HEK293 (cell line): ENCODE results near the gene NCR1.
A peak's percentile ranks its signal among the peaks of the same experiment; 100 is the strongest.
"Not testable (repeated sequence)": the region's sequence is repeated elsewhere in the genome, so short reads cannot be mapped to it uniquely, and the experiment has no call there.

Experiments
- CTCF ChIA-PET: fragments of 350-600 bp; formaldehyde crosslinking; extraction: SDS; loops from one replicate; lab custom pipeline; 2021; ENCODE audit warnings: antibody characterized with exemption; lab: Yijun Ruan, JAX
- POLR2A ChIA-PET: fragments of 300-600 bp; formaldehyde crosslinking; extraction: SDS; loops from one replicate; lab custom pipeline; 2020; ENCODE audit warnings: antibody characterized with exemption, inconsistent platforms; lab: Yijun Ruan, JAX
- H3K27ac ChIP-seq: fragments of 200-500 bp; sonication (Bioruptor generic); 2 replicates; pipeline ENCODE4 v1.5.1; 2014; ENCODE audit warnings: low read depth, low read length, control low read depth, inconsistent platforms; ENCODE audit errors: extremely low read depth
- H3K36me3 ChIP-seq, 2 experiments: fragments of 200-500 bp in 1 of 2; sonication (Bioruptor generic) in 1 of 2; 1 replicate in 1 of 2; 2 replicates in 1 of 2; pipeline ENCODE4 v1.5.1; 2014 to 2017; ENCODE audit warnings: inconsistent platforms in 2 of 2, low read length in 2 of 2; ENCODE audit not compliant: control insufficient read depth in 2 of 2, insufficient read depth in 1 of 2
- H3K4me1 ChIP-seq: fragments of 200-500 bp; sonication (Bioruptor generic); 2 replicates; pipeline ENCODE4 v1.5.1; 2014; ENCODE audit warnings: mild to moderate bottlenecking, low read length, inconsistent platforms; ENCODE audit not compliant: control insufficient read depth, insufficient read depth
- H3K4me3 ChIP-seq: 2 replicates; pipeline ENCODE4 v1.5.1; 2011; ENCODE audit warnings: low read depth, mild to moderate bottlenecking, control low read depth, low read length, moderate library complexity
- H3K9me3 ChIP-seq: fragments of 200-500 bp; sonication (Bioruptor generic); 2 replicates; pipeline ENCODE4 v1.5.1; 2014; ENCODE audit warnings: low read depth, low read length, inconsistent platforms; ENCODE audit not compliant: control insufficient read depth, insufficient read depth
- GLIS1 ChIP-seq: fragments of 450-650 bp; formaldehyde crosslinking; IDR thresholded peaks from 2 replicates; pipeline ENCODE4 v1.5.1; 2016; ENCODE audit warnings: missing biosample characterization, missing genetic modification characterization
- KLF10 ChIP-seq: fragments of 450-650 bp; IDR thresholded peaks from 2 replicates; pipeline ENCODE4 v1.5.1; 2018; ENCODE audit warnings: missing biosample characterization, mild to moderate bottlenecking, missing genetic modification characterization
- PRDM1 ChIP-seq: fragments of 450-650 bp; formaldehyde crosslinking; IDR thresholded peaks from 2 replicates; pipeline ENCODE4; 2016; ENCODE audit warnings: missing biosample characterization, missing genetic modification characterization
- SP2 ChIP-seq: fragments of 450-650 bp; formaldehyde crosslinking; IDR thresholded peaks from 2 replicates; pipeline ENCODE4 v1.5.1; 2016; ENCODE audit warnings: missing biosample characterization, missing genetic modification characterization
- ZNF114 ChIP-seq: fragments of 450-650 bp; formaldehyde crosslinking; IDR thresholded peaks from 2 replicates; pipeline ENCODE4 v1.5.0; 2017; ENCODE audit warnings: missing biosample characterization, missing genetic modification characterization
- ZNF148 ChIP-seq: fragments of 450-650 bp; formaldehyde crosslinking; IDR thresholded peaks from 2 replicates; pipeline ENCODE4 v1.5.0; 2017; ENCODE audit warnings: missing biosample characterization, missing genetic modification characterization, borderline replicate concordance
- ZNF274 ChIP-seq, 2 experiments: fragments of 200-500 bp in 1 of 2; fragments of 450-650 bp in 1 of 2; sonication (Bioruptor generic) in 1 of 2; formaldehyde crosslinking in 1 of 2; IDR thresholded peaks; 2 replicates each; pipeline versions ENCODE4 v1.5.1 to v1.6.1; 2014 to 2016; ENCODE audit warnings: borderline replicate concordance in 1 of 2, inconsistent platforms in 1 of 2, low read length in 1 of 2, missing biosample characterization in 1 of 2, missing genetic modification characterization in 1 of 2
- ZNF350 ChIP-seq: fragments of 450-650 bp; formaldehyde crosslinking; IDR thresholded peaks from 2 replicates; pipeline ENCODE4 v1.5.0; 2017; ENCODE audit warnings: missing biosample characterization, mild to moderate bottlenecking, missing genetic modification characterization
- ZNF501 ChIP-seq: fragments of 450-650 bp; formaldehyde crosslinking; IDR thresholded peaks from 2 replicates; pipeline ENCODE4 v1.5.1; 2016; ENCODE audit warnings: missing biosample characterization, missing genetic modification characterization
- ZNF514 ChIP-seq: fragments of 450-650 bp; formaldehyde crosslinking; IDR thresholded peaks from 2 replicates; pipeline ENCODE4 v1.5.1; 2016; ENCODE audit warnings: missing biosample characterization, missing genetic modification characterization
- ZNF654 ChIP-seq: fragments of 450-650 bp; formaldehyde crosslinking; IDR thresholded peaks from 2 replicates; pipeline ENCODE4 v1.5.1; 2016; ENCODE audit warnings: low read depth, missing biosample characterization, missing genetic modification characterization
- ZNF660 ChIP-seq: fragments of 450-650 bp; IDR thresholded peaks from 2 replicates; pipeline ENCODE4 v1.5.1; 2018; ENCODE audit warnings: missing biosample characterization, mild to moderate bottlenecking, missing genetic modification characterization
- ZNF747 ChIP-seq: fragments of 450-650 bp; formaldehyde crosslinking; IDR thresholded peaks from 2 replicates; pipeline ENCODE4 v1.5.1; 2016; ENCODE audit warnings: missing biosample characterization, missing genetic modification characterization
- ZNF776 ChIP-seq: fragments of 450-650 bp; formaldehyde crosslinking; IDR thresholded peaks from 2 replicates; pipeline ENCODE4 v1.5.0; 2017; ENCODE audit warnings: missing biosample characterization, missing genetic modification characterization, borderline replicate concordance
- TF ChIP-seq, protein P1 (sequence below): sonication (generic); formaldehyde crosslinking; IDR thresholded peaks from 2 replicates; pipeline ENCODE4 v1.8.1; 2022; ENCODE audit warnings: mild to moderate bottlenecking, moderate library complexity, missing genetic modification reagents
- TF ChIP-seq, protein P2 (sequence below): fragments of 450-650 bp; formaldehyde crosslinking; IDR thresholded peaks from 2 replicates; pipeline ENCODE4 v1.5.1; 2017; ENCODE audit warnings: missing biosample characterization, mild to moderate bottlenecking, missing genetic modification characterization, moderate library complexity

Gene NCR1

GRCh38 chr19:54896036-54896435, 9.9 kb upstream of the NCR1 start:
- no peaks in the 10 kb centered on the region for H3K9me3 ChIP-seq
- ChIA-PET CTCF (interaction anchor here (0.8 kb wide), 1 partner anchor 415 kb away, joined by 4 read pairs; no protein-coding TSS in a partner anchor), POLR2A (no interaction called here)

GRCh38 chr19:54898685-54899084, 7.3 kb upstream of the NCR1 start:
- CTCF ChIA-PET = interaction anchor here (0.6 kb wide), 1 partner anchor 460 kb away, joined by 5 read pairs; no protein-coding TSS in a partner anchor
- POLR2A ChIA-PET, H3K9me3 ChIP-seq, H3K4me1 ChIP-seq, H3K4me3 ChIP-seq, H3K27ac ChIP-seq, H3K36me3 ChIP-seq: not testable (repeated sequence)

More at GRCh38 chr19:54896036-54896435, 9.9 kb upstream of the NCR1 start:
- no peak for TF ChIP-seq ZNF654
- Histone ChIP-seq H3K4me3 (no peak overlapping the region), H3K36me3 (no peaks in the 10 kb centered on the region), H3K4me1 (no peaks in the 10 kb centered on the region), H3K27ac (no peak overlapping the region)

DNA sequence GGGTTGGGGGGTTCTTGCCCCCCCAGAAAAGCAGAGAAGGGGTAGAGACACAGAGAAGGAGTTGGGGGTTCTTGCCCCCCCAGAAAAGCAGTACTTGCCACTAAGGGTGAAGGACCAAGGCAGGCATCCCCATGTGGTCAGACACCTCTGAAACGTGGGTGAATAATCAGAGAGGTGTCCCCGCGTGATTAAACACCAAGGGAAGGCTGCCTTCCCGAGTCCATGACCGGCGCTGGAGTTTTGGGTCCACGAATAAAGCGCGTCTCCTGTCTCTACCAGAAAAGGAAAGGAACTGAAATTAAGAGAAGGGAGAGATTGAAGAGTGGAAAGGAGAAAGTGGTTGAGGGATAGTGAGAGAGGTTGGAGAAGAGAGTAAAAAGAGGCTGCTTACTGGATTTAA, 6.3 kb upstream of the NCR1 start:
- H3K4me3 ChIP-seq, H3K36me3 ChIP-seq, H3K4me1 ChIP-seq, H3K9me3 ChIP-seq, POLR2A ChIA-PET, CTCF ChIA-PET, H3K27ac ChIP-seq: not testable (repeated sequence)
- peak; percentile 39; the same call in 1 of the 2 replicates for TF ChIP-seq PRDM1
- TF ChIP-seq, all 188 proteins: peak for 1; not testable (repeated sequence) for 187

- POLR2A ChIA-PET, CTCF ChIA-PET, H3K27ac ChIP-seq, H3K4me3 ChIP-seq, H3K36me3 ChIP-seq, H3K9me3 ChIP-seq, H3K4me1 ChIP-seq: not testable (repeated sequence)
Measured at GRCh38 chr19:54901153-54901552, 4.8 kb upstream of the NCR1 start.

GRCh38 chr19:54902061-54902460, 3.9 kb upstream of the NCR1 start:
- CTCF ChIA-PET = interaction anchor here (1.0 to 1.5 kb wide), 4 partner anchors 8 to 234 kb away, joined by 3 to 9 read pairs (median 4); no protein-coding TSS in a partner anchor
- Histone ChIP-seq H3K4me3 (no peak overlapping the region), H3K27ac (no peak overlapping the region), H3K9me3 (no peaks in the 10 kb centered on the region), H3K36me3 (no peaks in the 10 kb centered on the region), H3K4me1 (no peaks in the 10 kb centered on the region)
- TF ChIP-seq GLIS1 (tag by site-specific recombination) (peak; percentile 40; the same call in 1 of the 2 replicates), ZNF114 (tag by site-specific recombination) (no peak)
- TF ChIP-seq, protein P1, sequence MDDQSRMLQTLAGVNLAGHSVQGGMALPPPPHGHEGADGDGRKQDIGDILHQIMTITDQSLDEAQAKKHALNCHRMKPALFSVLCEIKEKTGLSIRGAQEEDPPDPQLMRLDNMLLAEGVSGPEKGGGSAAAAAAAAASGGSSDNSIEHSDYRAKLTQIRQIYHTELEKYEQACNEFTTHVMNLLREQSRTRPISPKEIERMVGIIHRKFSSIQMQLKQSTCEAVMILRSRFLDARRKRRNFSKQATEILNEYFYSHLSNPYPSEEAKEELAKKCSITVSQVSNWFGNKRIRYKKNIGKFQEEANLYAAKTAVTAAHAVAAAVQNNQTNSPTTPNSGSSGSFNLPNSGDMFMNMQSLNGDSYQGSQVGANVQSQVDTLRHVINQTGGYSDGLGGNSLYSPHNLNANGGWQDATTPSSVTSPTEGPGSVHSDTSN = no peak
- POLR2A ChIA-PET = interaction anchor here (0.7 kb wide), 1 partner anchor 10 kb away, joined by 3 read pairs; no protein-coding TSS in a partner anchor

DNA sequence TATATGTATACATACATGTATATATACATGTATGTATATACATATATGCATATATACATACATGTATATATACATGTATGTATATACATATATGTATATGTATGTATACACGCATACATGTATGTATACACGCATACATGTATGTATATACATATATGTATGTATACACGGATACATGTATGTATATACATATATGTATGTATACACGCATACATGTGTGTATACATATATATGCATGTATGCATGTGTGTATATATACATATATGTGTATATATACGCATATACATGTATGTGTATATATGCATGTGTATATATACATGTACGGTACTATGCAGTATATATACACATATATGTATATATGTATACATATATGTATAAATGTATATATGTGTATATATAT, 2.6 kb upstream of the NCR1 start:
- H3K36me3 ChIP-seq = no peaks in the 10 kb centered on the region
- H3K9me3 ChIP-seq = no peaks in the 10 kb centered on the region
- ChIA-PET CTCF (interaction anchor here (1.5 kb wide), 1 partner anchor 22 kb away, joined by 9 read pairs; no protein-coding TSS in a partner anchor), POLR2A (interaction anchor here (0.7 kb wide), 1 partner anchor 236 kb away, joined by 4 read pairs; no protein-coding TSS in a partner anchor)
- H3K4me1 ChIP-seq = no peaks in the 10 kb centered on the region
- H3K27ac ChIP-seq = no peak overlapping the region
- no peak overlapping the region for H3K4me3 ChIP-seq
- no peak for TF ChIP-seq ZNF274 (IDR thresholded peaks at IDR 0.05; ENCODE audit: low read length)
- no peak for TF ChIP-seq ZNF274 (tag by site-specific recombination; IDR thresholded peaks at IDR 0.05; ENCODE audit: borderline replicate concordance)
- TF ChIP-seq KLF10 (tag by site-specific recombination) = no peak
- no peak for TF ChIP-seq ZNF148 (tag by site-specific recombination)
- no peak for TF ChIP-seq SP2 (tag by site-specific recombination)
- TF ChIP-seq ZNF501 (tag by site-specific recombination) = no peak
- no peak for TF ChIP-seq ZNF514 (tag by site-specific recombination)
- TF ChIP-seq ZNF776 (tag by site-specific recombination) = no peak
- TF ChIP-seq ZNF660 (tag by site-specific recombination) = no peak
- TF ChIP-seq ZNF747 = no peak
- TF ChIP-seq, protein P2, sequence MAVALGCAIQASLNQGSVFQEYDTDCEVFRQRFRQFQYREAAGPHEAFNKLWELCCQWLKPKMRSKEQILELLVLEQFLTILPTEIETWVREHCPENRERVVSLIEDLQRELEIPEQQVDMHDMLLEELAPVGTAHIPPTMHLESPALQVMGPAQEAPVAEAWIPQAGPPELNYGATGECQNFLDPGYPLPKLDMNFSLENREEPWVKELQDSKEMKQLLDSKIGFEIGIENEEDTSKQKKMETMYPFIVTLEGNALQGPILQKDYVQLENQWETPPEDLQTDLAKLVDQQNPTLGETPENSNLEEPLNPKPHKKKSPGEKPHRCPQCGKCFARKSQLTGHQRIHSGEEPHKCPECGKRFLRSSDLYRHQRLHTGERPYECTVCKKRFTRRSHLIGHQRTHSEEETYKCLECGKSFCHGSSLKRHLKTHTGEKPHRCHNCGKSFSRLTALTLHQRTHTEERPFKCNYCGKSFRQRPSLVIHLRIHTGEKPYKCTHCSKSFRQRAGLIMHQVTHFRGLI (tag by site-specific recombination) = no peak
- no peak for TF ChIP-seq ZNF350 (tag by site-specific recombination)
